Neural cell (in vitro differentiated cells): ENCODE results near the gene ETV3.

Source experiments
- CTCF ChIP-seq: fragments of 450-650 bp; IDR thresholded peaks from 2 replicates; pipeline ENCODE4 v1.5.1; 2014; ENCODE audit warnings: antibody characterized with exemption, mild to moderate bottlenecking, moderate library complexity; ENCODE audit not compliant: poor library complexity, severe bottlenecking
- EZH2 ChIP-seq: fragments of 200-600, 300-800 bp; shearing (Covaris generic), sonication (generic); IDR thresholded peaks from 2 replicates; pipeline ENCODE4 v1.6.1; 2014; ENCODE audit warnings: antibody characterized with exemption, low read length, borderline replicate concordance, mild to moderate bottlenecking; ENCODE audit not compliant: insufficient read depth, poor library complexity, severe bottlenecking
- POLR2AphosphoS5 ChIP-seq: IDR thresholded peaks from 2 replicates; pipeline ENCODE4 v1.6.1; 2012
- RAD21 ChIP-seq: fragments of 450-650 bp; conservative IDR thresholded peaks from 2 replicates; pipeline ENCODE4 v1.6.1; 2014; ENCODE audit warnings: antibody characterized with exemption, mild to moderate bottlenecking, moderate library complexity
- REST ChIP-seq: IDR thresholded peaks from 2 replicates; pipeline ENCODE4 v1.6.1; 2012; ENCODE audit warnings: borderline replicate concordance
- TAF1 ChIP-seq: IDR thresholded peaks from 2 replicates; pipeline ENCODE4 v1.6.1; 2012; ENCODE audit warnings: low read depth

- TF ChIP-seq POLR2AphosphoS5 (no peak), CTCF (no peak), RAD21 (no peak), TAF1 (no peak), REST (no peak), EZH2 (no peak)
Observed at GRCh38 chr1:157139052-157139715, 989 bp upstream of the ETV3 start.
